ENCODE measurements around the gene LMX1A.

The LMX1A gene

DNA sequence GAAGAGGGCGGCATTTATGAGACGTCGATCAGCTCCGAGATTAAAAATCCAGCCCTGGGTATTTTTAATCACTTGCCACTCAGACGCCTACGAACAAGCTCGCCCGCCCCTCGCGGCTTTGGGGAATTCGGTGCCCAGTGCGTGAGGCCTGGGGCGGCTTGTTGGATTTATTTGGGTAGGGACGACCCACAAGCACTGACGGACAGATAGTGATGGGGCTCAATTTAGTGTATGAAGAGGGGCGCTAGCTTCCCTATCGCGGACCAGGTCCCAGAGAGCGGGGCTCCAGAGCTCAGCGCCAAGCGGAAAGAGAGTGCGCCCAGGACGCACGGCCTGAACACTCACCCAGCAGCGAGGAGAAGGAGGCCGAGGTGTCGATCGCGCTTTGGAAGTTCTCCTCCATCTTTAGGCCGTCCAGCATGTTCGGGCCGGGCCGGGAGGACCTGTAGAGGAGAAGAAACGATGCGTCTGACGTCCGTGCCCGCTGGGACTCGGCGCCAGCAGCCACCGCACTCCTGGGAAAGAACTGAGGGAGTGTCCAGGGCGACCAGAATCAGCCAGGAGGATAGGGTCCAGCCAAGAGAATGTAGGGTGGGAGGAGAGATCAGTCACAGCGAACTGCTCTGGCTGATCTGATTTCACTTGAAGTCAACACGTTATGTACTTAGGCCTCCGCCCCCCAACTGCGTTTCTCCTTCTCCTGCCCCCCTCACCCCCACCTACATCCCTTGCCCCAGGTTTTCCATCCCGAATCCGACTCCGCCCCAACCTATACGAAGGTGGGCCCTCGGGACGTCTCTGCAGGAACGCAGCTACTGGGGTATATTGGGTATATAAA, 1.2 kb downstream of the LMX1A start:
- Histone ChIP-seq H3K9ac (no peak overlapping the region), H3K36me3 (peaks cover 0 to 10% (median 0%) of the 10 kb centered on the region in 11 experiments; a peak in 3 of 22 replicates), H3K4me3 (peak overlapping the region in 5 of 10 experiments; percentile 11 to 41 (median 31); a peak in 5 of 20 replicates), H3K9me3 (replicated peaks in 1 of 11) (peaks cover 48 to 56% (median 53%) of the 10 kb centered on the region in 11 experiments), H4K20me1 (peaks cover 0 to 12% (median 0%) of the 10 kb centered on the region in 11 experiments; a peak in 3 of 22 replicates), H3K27ac (no peak overlapping the region), H3K27me3 (peaks cover 75 to 78% (median 77%) of the 10 kb centered on the region in 11 experiments), H3K4me1 (no peaks in the 10 kb centered on the region), H3K4me2 (no peak overlapping the region)
- no peak for TF ChIP-seq Cebpa-rat (IDR thresholded peaks at IDR 0.05)

DNA sequence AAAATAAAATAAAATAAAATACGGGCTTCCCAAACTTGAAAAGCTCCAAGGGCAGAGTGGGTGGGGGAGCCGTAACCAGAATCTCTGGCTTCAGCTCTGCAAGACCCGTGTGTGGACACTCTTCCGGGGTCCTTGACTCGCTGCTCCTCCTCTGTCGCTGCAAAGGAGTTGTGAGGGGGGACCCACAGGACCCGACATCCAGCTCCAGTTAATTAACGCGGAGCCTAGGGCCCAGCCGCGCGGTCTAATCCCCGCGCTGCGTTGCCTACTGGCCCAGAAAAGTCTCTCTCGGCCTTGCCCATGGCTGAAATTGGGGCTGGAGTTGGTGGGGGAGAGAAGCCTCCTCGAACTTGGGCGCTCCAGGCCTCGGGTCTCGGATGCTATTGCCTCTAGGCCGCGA, 1.8 kb downstream of the LMX1A start:
- peaks cover 48 to 56% (median 53%) of the 10 kb centered on the region in 11 experiments for H3K9me3 ChIP-seq (replicated peaks in 1 of 11)
- no peak overlapping the region for H3K4me2 ChIP-seq
- peaks cover 81 to 84% (median 83%) of the 10 kb centered on the region in 11 experiments for H3K27me3 ChIP-seq
- peak overlapping the region in 5 of 10 experiments; percentile 11 to 41 (median 31); a peak in 4 of 20 replicates for H3K4me3 ChIP-seq
- H3K9ac ChIP-seq, result no peak overlapping the region
- no peak overlapping the region for H3K27ac ChIP-seq
- H3K4me1 ChIP-seq, result no peaks in the 10 kb centered on the region
- H4K20me1 ChIP-seq, result peaks cover 0 to 12% (median 0%) of the 10 kb centered on the region in 11 experiments; a peak in 3 of 22 replicates
- peaks cover 0 to 10% (median 0%) of the 10 kb centered on the region in 11 experiments; a peak in 2 of 22 replicates for H3K36me3 ChIP-seq
- TF ChIP-seq Cebpa-rat (IDR thresholded peaks at IDR 0.05), result no peak

DNA sequence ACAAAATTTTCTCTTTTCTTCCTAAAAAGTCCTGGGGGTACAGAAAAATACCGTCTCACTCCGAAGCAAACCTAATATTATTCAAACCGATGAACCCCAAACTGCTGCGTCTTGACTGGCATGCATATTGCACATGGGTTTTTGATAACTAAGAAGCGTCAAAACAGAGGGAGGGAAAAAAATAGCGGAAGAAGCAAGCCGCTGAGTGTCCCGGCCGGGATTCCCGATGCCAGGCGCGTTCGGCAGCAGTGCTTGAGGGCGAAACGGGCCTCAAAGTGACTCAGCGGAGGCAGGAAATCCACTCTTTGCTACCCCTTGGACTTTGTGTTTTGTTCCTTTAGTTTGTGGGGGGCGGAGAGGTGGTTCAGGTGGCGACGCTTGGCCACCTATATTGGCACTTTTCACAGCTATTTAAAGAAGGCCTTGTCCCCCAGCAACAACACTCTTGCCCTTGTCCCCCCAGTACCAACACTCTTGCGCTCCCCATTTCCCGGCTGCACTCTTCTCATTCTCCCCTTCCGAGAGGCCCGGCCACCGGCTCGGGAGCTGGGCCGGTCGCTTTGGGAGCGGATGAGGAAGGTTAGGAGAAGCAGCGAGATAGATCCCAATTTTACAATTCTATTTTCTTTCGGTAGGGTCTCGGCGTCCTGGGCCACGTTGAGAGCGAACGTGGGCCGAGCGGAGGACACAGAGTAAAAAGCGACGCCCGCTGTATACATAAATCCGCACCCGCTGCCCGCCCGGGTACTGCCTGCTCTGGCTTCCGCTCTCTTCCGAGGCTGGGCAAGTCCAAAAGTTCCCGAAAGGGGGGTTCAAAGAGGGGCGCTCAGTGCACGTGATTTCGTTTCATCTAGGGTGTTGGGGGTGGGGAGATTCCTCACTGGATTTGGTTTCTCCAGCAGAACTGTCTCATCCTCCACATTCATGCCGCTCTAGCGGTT, 2.5 kb downstream of the LMX1A start:
- peaks cover 0 to 12% (median 0%) of the 10 kb centered on the region in 11 experiments; a peak in 3 of 22 replicates for H4K20me1 ChIP-seq
- H3K27me3 ChIP-seq, result peaks cover 88 to 91% (median 90%) of the 10 kb centered on the region in 11 experiments
- H3K9ac ChIP-seq, result no peak overlapping the region
- H3K4me2 ChIP-seq, result no peak overlapping the region
- TF ChIP-seq Cebpa-rat (IDR thresholded peaks at IDR 0.05), result no peak
- H3K4me1 ChIP-seq, result no peaks in the 10 kb centered on the region
- H3K27ac ChIP-seq, result no peak overlapping the region
- H3K4me3 ChIP-seq, result peak overlapping the region in 3 of 10 experiments; percentile 7 to 41 (median 11); a peak in 1 of 20 replicates
- peaks cover 0 to 10% (median 0%) of the 10 kb centered on the region in 11 experiments; a peak in 2 of 22 replicates for H3K36me3 ChIP-seq
- H3K9me3 ChIP-seq (replicated peaks in 1 of 11), result peaks cover 48 to 56% (median 53%) of the 10 kb centered on the region in 11 experiments

DNA sequence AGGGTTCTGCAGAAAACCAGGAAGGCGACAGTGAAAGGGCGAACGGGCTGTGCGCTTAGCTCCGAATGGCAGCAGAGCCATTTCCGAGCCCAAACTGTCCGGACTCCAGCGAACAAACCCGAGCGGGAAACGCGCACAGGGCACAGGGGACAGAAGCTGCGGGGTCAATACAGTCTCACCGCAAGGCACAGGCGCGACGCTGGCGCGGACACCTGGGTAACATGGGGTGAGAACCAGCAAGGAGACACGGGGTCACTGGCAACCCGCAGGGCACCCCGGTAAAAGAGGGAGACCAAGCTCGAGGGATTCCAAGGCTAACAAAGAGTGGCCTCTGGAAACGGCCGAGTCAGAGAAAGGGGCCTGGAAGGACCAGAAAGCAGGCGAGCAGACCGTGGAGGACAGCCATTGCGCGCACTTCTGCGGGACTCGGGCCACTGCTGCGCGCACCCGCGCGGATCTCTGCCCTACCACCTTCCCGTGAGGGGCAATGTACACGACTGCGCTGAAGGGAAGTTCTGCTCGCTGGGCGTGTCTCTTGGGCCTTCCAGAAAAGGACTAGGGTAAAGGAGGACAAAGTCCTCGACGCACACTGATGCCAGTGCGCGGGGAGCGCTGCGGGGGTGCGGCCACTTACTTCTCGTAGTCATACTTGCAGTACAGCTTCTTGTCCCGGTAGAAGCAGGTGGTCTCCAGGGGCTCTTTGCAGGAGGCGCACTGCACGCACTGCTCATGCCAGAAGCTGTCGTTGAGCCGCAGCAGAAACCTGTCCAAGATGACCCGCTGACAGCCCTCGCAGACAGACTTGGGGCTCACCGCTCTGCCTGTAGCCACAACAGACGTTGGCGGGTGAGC, 3.8 kb downstream of the LMX1A start:
- no peak overlapping the region for H3K4me2 ChIP-seq
- H3K4me1 ChIP-seq, result no peaks in the 10 kb centered on the region
- H3K4me3 ChIP-seq, result no peak overlapping the region; a peak in 1 of 20 replicates
- H3K9ac ChIP-seq, result no peak overlapping the region
- H3K27me3 ChIP-seq, result peaks cover 88 to 100% (median 95%) of the 10 kb centered on the region in 11 experiments
- H4K20me1 ChIP-seq, result peaks cover 0 to 12% (median 0%) of the 10 kb centered on the region in 11 experiments; a peak in 3 of 22 replicates
- H3K27ac ChIP-seq, result no peak overlapping the region
- H3K9me3 ChIP-seq (replicated peaks in 1 of 11), result peaks cover 48 to 56% (median 53%) of the 10 kb centered on the region in 11 experiments
- no peak for TF ChIP-seq Cebpa-rat (IDR thresholded peaks at IDR 0.05)
- peaks cover 0 to 10% (median 0%) of the 10 kb centered on the region in 11 experiments; a peak in 2 of 22 replicates for H3K36me3 ChIP-seq

DNA sequence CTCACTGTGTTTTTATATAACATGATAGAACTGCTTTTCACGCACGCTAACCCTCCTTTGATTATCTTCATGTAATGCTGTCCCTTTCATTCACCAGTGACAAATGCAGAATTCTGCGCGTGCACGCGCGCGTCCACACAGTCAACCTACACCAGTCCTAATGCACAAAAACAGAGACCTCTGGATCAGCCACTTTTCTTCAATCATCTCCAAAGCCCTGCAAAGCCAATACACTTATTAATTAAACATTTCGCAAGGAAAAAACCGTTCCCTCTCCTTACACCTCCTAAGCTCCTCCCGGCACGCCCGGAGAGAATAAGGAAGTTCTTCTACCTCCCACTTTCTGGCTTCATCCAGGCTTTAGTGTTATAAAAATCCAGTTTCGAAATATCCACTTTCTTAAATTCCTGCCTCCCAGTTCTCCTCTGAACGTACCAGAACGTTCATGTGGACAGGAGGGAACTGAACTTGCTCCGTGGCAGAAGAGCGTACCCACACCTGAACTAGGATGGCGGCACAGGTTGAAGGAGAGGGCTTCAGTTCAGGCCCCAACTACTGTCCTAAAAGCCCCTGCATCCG, 4.6 kb downstream of the LMX1A start:
- Histone ChIP-seq H4K20me1 (peaks cover 0 to 12% (median 0%) of the 10 kb centered on the region in 11 experiments; a peak in 3 of 22 replicates), H3K27ac (no peak overlapping the region), H3K36me3 (peaks cover 0 to 10% (median 0%) of the 10 kb centered on the region in 11 experiments; a peak in 2 of 22 replicates), H3K27me3 (peaks cover 81 to 97% (median 88%) of the 10 kb centered on the region in 11 experiments), H3K9ac (no peak overlapping the region), H3K4me2 (no peak overlapping the region), H3K9me3 (replicated peaks in 1 of 11) (peaks cover 47 to 54% (median 51%) of the 10 kb centered on the region in 11 experiments), H3K4me1 (no peaks in the 10 kb centered on the region), H3K4me3 (no peak overlapping the region)
- TF ChIP-seq Cebpa-rat (IDR thresholded peaks at IDR 0.05), result no peak

DNA sequence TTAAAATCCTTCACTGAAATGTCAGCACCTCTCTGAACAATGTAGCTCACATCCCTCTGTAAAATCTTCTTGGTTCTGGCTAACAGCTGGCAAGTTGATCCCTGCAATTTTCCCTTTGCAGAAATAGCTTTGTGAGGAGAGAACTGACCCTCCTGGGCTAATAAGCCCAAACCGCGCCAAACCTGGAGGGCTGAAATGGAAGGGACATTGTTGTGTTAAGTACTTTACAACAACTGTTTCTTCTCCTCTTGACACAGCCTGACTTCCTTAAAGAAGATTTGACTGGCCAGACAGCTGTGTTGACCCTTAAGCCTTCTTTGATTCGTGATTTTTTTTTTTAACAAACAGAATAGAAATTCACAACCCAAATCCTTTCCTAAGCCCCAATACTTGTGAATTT, 5.7 kb downstream of the LMX1A start:
- TF ChIP-seq Cebpa-rat (IDR thresholded peaks at IDR 0.05), result no peak
- H3K27ac ChIP-seq, result no peak overlapping the region
- peaks cover 36 to 43% (median 39%) of the 10 kb centered on the region in 11 experiments for H3K9me3 ChIP-seq (replicated peaks in 1 of 11)
- H3K36me3 ChIP-seq, result peaks cover 0 to 10% (median 0%) of the 10 kb centered on the region in 11 experiments; a peak in 2 of 22 replicates
- peaks cover 70 to 87% (median 77%) of the 10 kb centered on the region in 11 experiments for H3K27me3 ChIP-seq
- no peak overlapping the region for H3K9ac ChIP-seq
- no peak overlapping the region for H3K4me3 ChIP-seq
- H4K20me1 ChIP-seq, result peaks cover 0 to 12% (median 0%) of the 10 kb centered on the region in 11 experiments; a peak in 3 of 22 replicates
- no peaks in the 10 kb centered on the region for H3K4me1 ChIP-seq
- H3K4me2 ChIP-seq, result no peak overlapping the region

DNA sequence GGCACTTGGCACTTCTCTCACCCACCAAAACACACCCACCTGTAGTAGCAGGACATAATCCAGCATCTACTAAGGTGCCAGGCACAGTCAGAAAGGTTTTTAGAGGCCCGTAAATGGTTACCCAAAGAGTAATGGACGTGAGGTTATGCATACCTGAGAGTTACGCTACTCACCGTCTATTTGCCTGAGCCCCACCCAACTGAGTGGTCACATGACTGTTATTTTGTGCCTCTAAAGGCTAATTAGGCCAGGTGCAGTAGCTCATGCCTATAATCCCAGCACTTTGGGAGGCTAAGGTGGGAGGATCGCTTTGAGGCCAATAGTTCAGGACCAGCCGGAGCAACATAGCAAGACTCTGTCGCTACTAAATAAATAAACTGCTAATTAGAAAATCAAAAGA, 11.0 kb downstream of the LMX1A start:
- Histone ChIP-seq H3K27me3 (peaks cover 16 to 34% (median 24%) of the 10 kb centered on the region in 11 experiments), H3K4me1 (no peaks in the 10 kb centered on the region), H4K20me1 (no peaks in the 10 kb centered on the region), H3K27ac (no peak overlapping the region), H3K4me2 (no peak overlapping the region), H3K9ac (no peak overlapping the region), H3K9me3 (replicated peaks in 1 of 11) (no peaks in the 10 kb centered on the region), H3K4me3 (no peak overlapping the region), H3K36me3 (no peaks in the 10 kb centered on the region)
- no peak for TF ChIP-seq Cebpa-rat (IDR thresholded peaks at IDR 0.05)

All from BLaER1 treated with 17β-estradiol and CSF1 and Interleukin-3, amounts not matched to agents 10 nM and 100 nM (cell line).